Measurements from ENCODE around the gene NDUFA6. TPM values are rescaled to one million over a fixed set of nuclear protein-coding genes. Genes with fewer than 3 reads are reported as not detected.

The NDUFA6 gene
- total RNA-seq, 1 experiment from 2014 or later: 80.5 TPM

GRCh38 chr22:42065438-42066125, 25.0 kb downstream of the NDUFA6 start:
- no peaks in the 10 kb centered on the region for H3K9me2 ChIP-seq (ENCODE audit: insufficient read depth)
- intact Hi-C loops (cut with micrococcal nuclease): no loop called here
- H3K36me3 ChIP-seq (ENCODE audit: control insufficient read depth in 1 of 2, insufficient read depth in 2 of 2, low read length in 2 of 2): peaks cover 4 to 5% of the 10 kb centered on the region in 2 experiments
- H2AFZ ChIP-seq (ENCODE audit: low read depth, low read length, poor library complexity, severe bottlenecking): no peak overlapping the region
- H3K9ac ChIP-seq (ENCODE audit: low read length): no peak overlapping the region
- no peaks in the 10 kb centered on the region for H3K79me2 ChIP-seq (ENCODE audit: insufficient read depth, low read length)
- peaks cover 6 to 9% of the 10 kb centered on the region in 2 experiments for H3K4me1 ChIP-seq (ENCODE audit: control insufficient read depth in 1 of 2, insufficient read depth in 2 of 2, low read length in 2 of 2)
- DNase-seq (ENCODE audit: low read depth, low spot score): no peak
- no peaks in the 10 kb centered on the region for H3K9me3 ChIP-seq (ENCODE audit: control insufficient read depth in 1 of 2, insufficient read depth in 1 of 2, low read depth in 1 of 2, low read length in 2 of 2)
- H3K4me3 ChIP-seq (replicated peaks in 1 of 2; ENCODE audit: low read depth in 1 of 2, low read length in 2 of 2): no peak overlapping the region
- TF ChIP-seq TCF7L2 (IDR thresholded peaks at IDR 0.05; ENCODE audit: borderline replicate concordance, extremely low read depth, insufficient read depth, insufficient read length) (no peak), JUND (IDR thresholded peaks at IDR 0.05) (no peak), ZBTB33 (IDR thresholded peaks at IDR 0.05; ENCODE audit: extremely low read depth, insufficient replicate concordance, low read length) (no peak)
- no peaks in the 10 kb centered on the region for H4K20me1 ChIP-seq (ENCODE audit: insufficient read depth)
- ChIA-PET CTCF (no interaction called here), POLR2A (no interaction called here), RAD21 (ENCODE audit: low non-redundant PET in 1 of 2, low total read pairs in 2 of 2, uncharacterized antibody in 2 of 2, unreplicated experiment in 2 of 2) (no interaction called here)
- H3K27me3 ChIP-seq (ENCODE audit: insufficient read depth, low read length): no peaks in the 10 kb centered on the region
- no peak overlapping the region for H3K4me2 ChIP-seq (ENCODE audit: low read length)
- no peak for ATAC-seq
- BruUV-seq (replicated peaks): no TSS peak
- H3K27ac ChIP-seq (ENCODE audit: low read depth, low read length): no peak overlapping the region

- ChIA-PET POLR2A (no interaction called here), CTCF (no interaction called here), RAD21 (ENCODE audit: low non-redundant PET in 1 of 2, low total read pairs in 2 of 2, uncharacterized antibody in 2 of 2, unreplicated experiment in 2 of 2) (no interaction called here)
- Histone ChIP-seq H3K4me2 (ENCODE audit: low read length) (no peak overlapping the region), H3K9me2 (ENCODE audit: insufficient read depth) (no peaks in the 10 kb centered on the region), H4K20me1 (ENCODE audit: insufficient read depth) (no peaks in the 10 kb centered on the region), H3K9me3 (ENCODE audit: control insufficient read depth in 1 of 2, insufficient read depth in 1 of 2, low read depth in 1 of 2, low read length in 2 of 2) (no peaks in the 10 kb centered on the region), H3K27ac (ENCODE audit: low read depth, low read length) (no peak overlapping the region), H3K9ac (ENCODE audit: low read length) (no peak overlapping the region), H3K36me3 (ENCODE audit: control insufficient read depth in 1 of 2, insufficient read depth in 2 of 2, low read length in 2 of 2) (peaks cover 4 to 15% of the 10 kb centered on the region in 2 experiments), H3K4me1 (ENCODE audit: control insufficient read depth in 1 of 2, insufficient read depth in 2 of 2, low read length in 2 of 2) (peaks cover under 1% of the 10 kb centered on the region in 2 experiments; a peak in 3 of 4 replicates), H3K27me3 (ENCODE audit: insufficient read depth, low read length) (no peaks in the 10 kb centered on the region), H3K4me3 (replicated peaks in 1 of 2; ENCODE audit: low read depth in 1 of 2, low read length in 2 of 2) (no peak overlapping the region), H3K79me2 (ENCODE audit: insufficient read depth, low read length) (no peaks in the 10 kb centered on the region), H2AFZ (ENCODE audit: low read depth, low read length, poor library complexity, severe bottlenecking) (no peak overlapping the region)
- BruUV-seq (replicated peaks): no TSS peak
- ATAC-seq: no peak
- DNase-seq (ENCODE audit: low read depth, low spot score): no peak
- intact Hi-C loops (cut with micrococcal nuclease): no loop called here
- TF ChIP-seq POLR2A (IDR thresholded peaks at IDR 0.05; ENCODE audit: borderline replicate concordance, extremely low read depth, insufficient read depth, insufficient read length): no peak
- TF ChIP-seq EZH2phosphoT487 (IDR thresholded peaks at IDR 0.05; ENCODE audit: borderline replicate concordance): no peak
- TF ChIP-seq EGR1 (IDR thresholded peaks at IDR 0.05; ENCODE audit: low read depth): no peak
- no peak for TF ChIP-seq ZBTB33 (IDR thresholded peaks at IDR 0.05; ENCODE audit: extremely low read depth, insufficient replicate concordance, low read length)
- TF ChIP-seq SIN3A (IDR thresholded peaks at IDR 0.05; ENCODE audit: low read depth): no peak
- TF ChIP-seq YY1 (IDR thresholded peaks at IDR 0.05; ENCODE audit: extremely low read depth, insufficient replicate concordance, low read depth, low read length): no peak
- no peak for TF ChIP-seq MAX (IDR thresholded peaks at IDR 0.05)
- no peak for TF ChIP-seq SRF (IDR thresholded peaks at IDR 0.05; ENCODE audit: low read depth)
- TF ChIP-seq REST (IDR thresholded peaks at IDR 0.05; ENCODE audit: low read depth): no peak
Measured at GRCh38 chr22:42064629-42065028, 25.9 kb downstream of the NDUFA6 start.
